PC-9 (cell line): ENCODE data around the gene EPB41L4A. TPM values are rescaled to one million over a fixed set of nuclear protein-coding genes. Genes with fewer than 3 reads are reported as not detected.

Experiments
- BruUV-seq: library from RNA; stranded (reverse); fragments of 400-500 nt; replicated peaks from 2 replicates; lab custom pipeline; 2021; lab: Mats Ljungman, UMichigan
- CTCF ChIA-PET: fragments of 300-600 bp; sonication (Branson Sonifier 250); formaldehyde crosslinking; loops from one replicate; lab custom pipeline; 2022; ENCODE audit warnings: antibody characterized with exemption; lab: Charles Lee
- POLR2A ChIA-PET: fragments of 300-600 bp; sonication (Branson Sonifier 250); formaldehyde crosslinking; loops from one replicate; lab custom pipeline; 2022; ENCODE audit warnings: antibody characterized with exemption; ENCODE audit not compliant: unreplicated experiment; lab: Charles Lee
- DNase-seq, 2 experiments: peaks; one replicate each; pipeline versions ENCODE4 v3.0.0 to v3.0.0-alpha.2; 2015 to 2022; ENCODE audit warnings: mixed read lengths in 1 of 2
- H2AFZ ChIP-seq: fragments of 200-600 bp; sonication (generic); 2 replicates; pipeline ENCODE4 v1.8.1; 2017; ENCODE audit warnings: antibody characterized with exemption
- H3F3A ChIP-seq: fragments of 200-600 bp; sonication (generic); 2 replicates; pipeline ENCODE4 v1.8.1; 2017; ENCODE audit warnings: antibody characterized with exemption, mild to moderate bottlenecking, low read depth; ENCODE audit not compliant: insufficient read depth
- H3K27ac ChIP-seq: fragments of 200-600 bp; sonication (generic); 2 replicates; pipeline ENCODE4 v1.6.1; 2016; ENCODE audit warnings: mixed run types
- H3K27me3 ChIP-seq: fragments of 200-600 bp; sonication (generic); 2 replicates; pipeline ENCODE4 v1.6.1; 2016; ENCODE audit warnings: low read depth, mixed run types; ENCODE audit not compliant: insufficient read depth
- H3K36me3 ChIP-seq: fragments of 200-600 bp; sonication (generic); 2 replicates; pipeline ENCODE4 v1.6.1; 2016; ENCODE audit warnings: low read depth, mixed run types
- H3K4me1 ChIP-seq: fragments of 200-600 bp; sonication (generic); replicated peaks from 2 replicates; pipeline ENCODE4 v1.6.1; 2016; ENCODE audit warnings: mixed run types; ENCODE audit not compliant: insufficient read depth
- H3K4me2 ChIP-seq: fragments of 200-600 bp; sonication (generic); 2 replicates; pipeline ENCODE4 v1.6.1; 2017; ENCODE audit warnings: mixed run types
- H3K4me3 ChIP-seq: fragments of 200-600 bp; sonication (generic); 2 replicates; pipeline ENCODE4 v1.6.1; 2016; ENCODE audit warnings: mixed run types
- H3K79me2 ChIP-seq: fragments of 200-600 bp; sonication (generic); 2 replicates; pipeline ENCODE4 v1.6.1; 2017; ENCODE audit warnings: low read depth, mixed run types
- H3K9me2 ChIP-seq: fragments of 200-600 bp; sonication (generic); 2 replicates; pipeline ENCODE4 v1.8.1; 2017; ENCODE audit warnings: mild to moderate bottlenecking; ENCODE audit not compliant: insufficient read depth
- H3K9me3 ChIP-seq: fragments of 200-600 bp; sonication (generic); 2 replicates; pipeline ENCODE4 v1.8.1; 2016; ENCODE audit warnings: low read depth; ENCODE audit not compliant: insufficient read depth
- H4K20me1 ChIP-seq: fragments of 200-600 bp; sonication (generic); 2 replicates; pipeline ENCODE4 v1.8.1; 2017; ENCODE audit not compliant: insufficient read depth
- CTCF ChIP-seq: fragments of 200-600 bp; sonication (generic); conservative IDR thresholded peaks from 2 replicates; pipeline ENCODE4 v1.6.1; 2017; ENCODE audit warnings: mixed run types, antibody characterized with exemption, mild to moderate bottlenecking, moderate library complexity
- EZH2 ChIP-seq: fragments of 200-600 bp; sonication (generic); IDR thresholded peaks from 2 replicates; pipeline ENCODE4 v1.8.0; 2017; ENCODE audit warnings: antibody characterized with exemption, low read depth
- intact Hi-C: fragments of 100-400 bp; cut with micrococcal nuclease; formaldehyde crosslinking; loops from one replicate; pipeline ENCODE4 v1.10.0; 2022; ENCODE audit not compliant: unreplicated experiment
- total RNA-seq: library from RNA; stranded (reverse); gene quantifications from 2 replicates; pipeline ENCODE4 v1.2.3, GENCODE V29; 2021

The EPB41L4A gene
- total RNA-seq, 1 experiment from 2014 or later: 9.4 TPM

DNA sequence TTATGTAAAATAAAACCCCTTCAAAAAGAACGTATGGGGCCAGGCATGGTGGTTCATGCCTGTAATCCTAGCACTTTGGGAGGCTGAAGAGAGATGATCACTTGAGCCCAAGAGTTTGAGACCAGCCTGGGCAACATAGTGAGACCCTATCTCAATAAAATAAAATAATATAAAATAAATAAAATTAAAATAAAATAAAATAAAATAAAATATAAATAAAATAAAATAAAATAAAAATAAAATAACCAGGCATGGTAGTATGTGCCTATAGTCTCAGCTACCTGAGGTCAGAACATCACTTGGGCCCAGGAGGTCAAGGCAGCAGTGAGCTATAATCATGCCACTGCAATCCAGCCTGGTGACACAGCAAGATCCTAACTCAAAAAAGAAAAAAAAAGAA, 185.1 kb downstream of the EPB41L4A start:
- BruUV-seq: no TSS peak
- Histone ChIP-seq H3F3A (no peaks in the 10 kb centered on the region; the same call in 1 of the 2 replicates), H3K36me3 (no peaks in the 10 kb centered on the region), H4K20me1 (no peaks in the 10 kb centered on the region), H3K4me3 (no peak overlapping the region), H3K4me1 (peaks cover 22% of the 10 kb centered on the region), H3K9me3 (no peaks in the 10 kb centered on the region), H3K79me2 (no peaks in the 10 kb centered on the region), H3K27ac (no peak overlapping the region), H2AFZ (no peak overlapping the region), H3K27me3 (no peaks in the 10 kb centered on the region), H3K4me2 (no peak overlapping the region), H3K9me2 (0 out of 2 replicates have a peak, but pooled peaks cover 5% of the 10 kb centered on the region)
- DNase-seq: no peak
- intact Hi-C loops: loop anchor here (5.0 kb wide), 1 partner anchor 52 kb away; no protein-coding TSS in a partner anchor
- CTCF ChIA-PET: no interaction called here
- TF ChIP-seq CTCF (no peak), EZH2 (no peak)
- POLR2A ChIA-PET: no interaction called here

GRCh38 chr5:112232667-112233066, 186.4 kb downstream of the EPB41L4A start:
- no peak overlapping the region for H3K4me2 ChIP-seq
- peak; percentile 22 to 63 for DNase-seq
- H3K4me1 ChIP-seq: peaks cover 35% of the 10 kb centered on the region
- H3K36me3 ChIP-seq: no peaks in the 10 kb centered on the region
- ChIA-PET CTCF (no interaction called here), POLR2A (interaction anchor here (0.6 kb wide), 1 partner anchor 87 kb away, joined by 3 read pairs; no protein-coding TSS in a partner anchor)
- H3K27ac ChIP-seq: no peak overlapping the region
- intact Hi-C loops: loop anchor here (5.0 kb wide), 1 partner anchor 50 kb away; no protein-coding TSS in a partner anchor
- H3K79me2 ChIP-seq: no peaks in the 10 kb centered on the region
- H4K20me1 ChIP-seq: no peaks in the 10 kb centered on the region
- TF ChIP-seq EZH2 (no peak), CTCF (no peak)
- BruUV-seq: no TSS peak
- H3F3A ChIP-seq: peaks cover 7% of the 10 kb centered on the region
- 0 out of 2 replicates have a peak, but pooled peaks cover 5% of the 10 kb centered on the region for H3K9me2 ChIP-seq
- H3K9me3 ChIP-seq: no peaks in the 10 kb centered on the region
- no peaks in the 10 kb centered on the region for H3K27me3 ChIP-seq
- no peak overlapping the region for H3K4me3 ChIP-seq
- H2AFZ ChIP-seq: no peak overlapping the region

- Histone ChIP-seq H4K20me1 (no peaks in the 10 kb centered on the region), H3K4me1 (peaks cover 41% of the 10 kb centered on the region), H3K9me3 (no peaks in the 10 kb centered on the region), H3K4me3 (no peak overlapping the region), H2AFZ (no peak overlapping the region), H3K9me2 (0 out of 2 replicates have a peak, but pooled peaks cover 5% of the 10 kb centered on the region), H3K4me2 (no peak overlapping the region), H3K27me3 (no peaks in the 10 kb centered on the region), H3K79me2 (no peaks in the 10 kb centered on the region), H3K27ac (no peak overlapping the region), H3F3A (peaks cover 7% of the 10 kb centered on the region), H3K36me3 (no peaks in the 10 kb centered on the region)
- no peak for DNase-seq
- ChIA-PET POLR2A (no interaction called here), CTCF (no interaction called here)
- intact Hi-C loops: loop anchor here (5.0 kb wide), 1 partner anchor 48 kb away; no protein-coding TSS in a partner anchor
- TF ChIP-seq EZH2: no peak
- no peak for TF ChIP-seq CTCF
- BruUV-seq: no TSS peak
Measured at GRCh38 chr5:112230606-112231005, 188.5 kb downstream of the EPB41L4A start.
